ENCODE measurements around the gene ANKRD44.

Gene ANKRD44

GRCh38 chr2:197266477-197266876 lies 44.1 kb downstream of the ANKRD44 start:
- H3K36me3 ChIP-seq (ENCODE audit: control insufficient read depth, insufficient read depth, low read length), result no peaks in the 10 kb centered on the region
- H3K4me3 ChIP-seq (ENCODE audit: low read depth, low read length), result no peak overlapping the region
- H3K9ac ChIP-seq (ENCODE audit: low read depth, low read length), result no peak overlapping the region
- H3K4me1 ChIP-seq (ENCODE audit: control insufficient read depth, insufficient read depth, low read length), result no peaks in the 10 kb centered on the region
- no peaks in the 10 kb centered on the region for H3K9me3 ChIP-seq (ENCODE audit: control insufficient read depth, insufficient read depth, low read length)
- H3K27me3 ChIP-seq (ENCODE audit: control insufficient read depth, insufficient read depth, low read length), result no peaks in the 10 kb centered on the region

- H3K4me3 ChIP-seq (ENCODE audit: low read depth, low read length), result no peak overlapping the region
- H3K36me3 ChIP-seq (ENCODE audit: control insufficient read depth, insufficient read depth, low read length), result no peaks in the 10 kb centered on the region
- no peaks in the 10 kb centered on the region for H3K9me3 ChIP-seq (ENCODE audit: control insufficient read depth, insufficient read depth, low read length)
- H3K4me1 ChIP-seq (ENCODE audit: control insufficient read depth, insufficient read depth, low read length), result no peaks in the 10 kb centered on the region
- H3K27me3 ChIP-seq (ENCODE audit: control insufficient read depth, insufficient read depth, low read length), result no peaks in the 10 kb centered on the region
- no peak overlapping the region for H3K9ac ChIP-seq (ENCODE audit: low read depth, low read length)
These were observed 44.7 kb downstream of the ANKRD44 start for GRCh38 chr2:197265924-197266323.

- Histone ChIP-seq H3K36me3 (ENCODE audit: control insufficient read depth, insufficient read depth, low read length) (no peaks in the 10 kb centered on the region), H3K4me1 (ENCODE audit: control insufficient read depth, insufficient read depth, low read length) (no peaks in the 10 kb centered on the region), H3K9me3 (ENCODE audit: control insufficient read depth, insufficient read depth, low read length) (no peaks in the 10 kb centered on the region), H3K27me3 (ENCODE audit: control insufficient read depth, insufficient read depth, low read length) (no peaks in the 10 kb centered on the region), H3K9ac (ENCODE audit: low read depth, low read length) (no peak overlapping the region), H3K4me3 (ENCODE audit: low read depth, low read length) (no peak overlapping the region)
These were observed 45.5 kb downstream of the ANKRD44 start for GRCh38 chr2:197265036-197265435.

- H3K36me3 ChIP-seq (ENCODE audit: control insufficient read depth, insufficient read depth, low read length), result no peaks in the 10 kb centered on the region
- no peaks in the 10 kb centered on the region for H3K4me1 ChIP-seq (ENCODE audit: control insufficient read depth, insufficient read depth, low read length)
These were observed 46.2 kb downstream of the ANKRD44 start for GRCh38 chr2:197264332-197264731.

GRCh38 chr2:197263077-197263476 lies 47.5 kb downstream of the ANKRD44 start:
- H3K9me3 ChIP-seq (ENCODE audit: control insufficient read depth, insufficient read depth, low read length), result no peaks in the 10 kb centered on the region
- no peak overlapping the region for H3K9ac ChIP-seq (ENCODE audit: low read depth, low read length)
- no peaks in the 10 kb centered on the region for H3K36me3 ChIP-seq (ENCODE audit: control insufficient read depth, insufficient read depth, low read length)
- no peak overlapping the region for H3K4me3 ChIP-seq (ENCODE audit: low read depth, low read length)
- H3K27me3 ChIP-seq (ENCODE audit: control insufficient read depth, insufficient read depth, low read length), result no peaks in the 10 kb centered on the region
- H3K4me1 ChIP-seq (ENCODE audit: control insufficient read depth, insufficient read depth, low read length), result no peaks in the 10 kb centered on the region

More at GRCh38 chr2:197264332-197264731, 46.2 kb downstream of the ANKRD44 start:
- H3K4me3 ChIP-seq (ENCODE audit: low read depth, low read length), result no peak overlapping the region
- no peaks in the 10 kb centered on the region for H3K27me3 ChIP-seq (ENCODE audit: control insufficient read depth, insufficient read depth, low read length)
- H3K9me3 ChIP-seq (ENCODE audit: control insufficient read depth, insufficient read depth, low read length), result no peaks in the 10 kb centered on the region
- no peak overlapping the region for H3K9ac ChIP-seq (ENCODE audit: low read depth, low read length)

- no peak overlapping the region for H3K9ac ChIP-seq (ENCODE audit: low read depth, low read length)
- H3K36me3 ChIP-seq (ENCODE audit: control insufficient read depth, insufficient read depth, low read length), result no peaks in the 10 kb centered on the region
- no peaks in the 10 kb centered on the region for H3K9me3 ChIP-seq (ENCODE audit: control insufficient read depth, insufficient read depth, low read length)
- no peaks in the 10 kb centered on the region for H3K4me1 ChIP-seq (ENCODE audit: control insufficient read depth, insufficient read depth, low read length)
- no peaks in the 10 kb centered on the region for H3K27me3 ChIP-seq (ENCODE audit: control insufficient read depth, insufficient read depth, low read length)
- no peak overlapping the region for H3K4me3 ChIP-seq (ENCODE audit: low read depth, low read length)
These were observed 48.8 kb downstream of the ANKRD44 start for GRCh38 chr2:197261808-197262226.

GRCh38 chr2:197259470-197259999 lies 51.0 kb downstream of the ANKRD44 start:
- Histone ChIP-seq H3K36me3 (ENCODE audit: control insufficient read depth, insufficient read depth, low read length) (no peaks in the 10 kb centered on the region), H3K9ac (ENCODE audit: low read depth, low read length) (no peak overlapping the region), H3K4me1 (ENCODE audit: control insufficient read depth, insufficient read depth, low read length) (no peaks in the 10 kb centered on the region), H3K4me3 (ENCODE audit: low read depth, low read length) (no peak overlapping the region), H3K27me3 (ENCODE audit: control insufficient read depth, insufficient read depth, low read length) (no peaks in the 10 kb centered on the region), H3K9me3 (ENCODE audit: control insufficient read depth, insufficient read depth, low read length) (no peaks in the 10 kb centered on the region)

- H3K4me1 ChIP-seq (ENCODE audit: control insufficient read depth, insufficient read depth, low read length), result no peaks in the 10 kb centered on the region
- H3K27me3 ChIP-seq (ENCODE audit: control insufficient read depth, insufficient read depth, low read length), result no peaks in the 10 kb centered on the region
- H3K9ac ChIP-seq (ENCODE audit: low read depth, low read length), result no peak overlapping the region
- H3K36me3 ChIP-seq (ENCODE audit: control insufficient read depth, insufficient read depth, low read length), result no peaks in the 10 kb centered on the region
- no peak overlapping the region for H3K4me3 ChIP-seq (ENCODE audit: low read depth, low read length)
- H3K9me3 ChIP-seq (ENCODE audit: control insufficient read depth, insufficient read depth, low read length), result no peaks in the 10 kb centered on the region
These were observed 52.0 kb downstream of the ANKRD44 start for GRCh38 chr2:197258580-197258979.

- Histone ChIP-seq H3K36me3 (ENCODE audit: control insufficient read depth, insufficient read depth, low read length) (no peaks in the 10 kb centered on the region), H3K9me3 (ENCODE audit: control insufficient read depth, insufficient read depth, low read length) (no peaks in the 10 kb centered on the region), H3K9ac (ENCODE audit: low read depth, low read length) (no peak overlapping the region), H3K4me1 (ENCODE audit: control insufficient read depth, insufficient read depth, low read length) (no peaks in the 10 kb centered on the region), H3K27me3 (ENCODE audit: control insufficient read depth, insufficient read depth, low read length) (no peaks in the 10 kb centered on the region), H3K4me3 (ENCODE audit: low read depth, low read length) (no peak overlapping the region)
These were observed 53.9 kb downstream of the ANKRD44 start for GRCh38 chr2:197256547-197257170.

- no peak overlapping the region for H3K4me3 ChIP-seq (ENCODE audit: low read depth, low read length)
- no peak overlapping the region for H3K9ac ChIP-seq (ENCODE audit: low read depth, low read length)
- no peaks in the 10 kb centered on the region for H3K9me3 ChIP-seq (ENCODE audit: control insufficient read depth, insufficient read depth, low read length)
- no peaks in the 10 kb centered on the region for H3K27me3 ChIP-seq (ENCODE audit: control insufficient read depth, insufficient read depth, low read length)
- H3K36me3 ChIP-seq (ENCODE audit: control insufficient read depth, insufficient read depth, low read length), result no peaks in the 10 kb centered on the region
- no peaks in the 10 kb centered on the region for H3K4me1 ChIP-seq (ENCODE audit: control insufficient read depth, insufficient read depth, low read length)
These were observed 54.6 kb downstream of the ANKRD44 start for GRCh38 chr2:197256021-197256420.

GRCh38 chr2:197255543-197255942 lies 55.0 kb downstream of the ANKRD44 start:
- H3K27me3 ChIP-seq (ENCODE audit: control insufficient read depth, insufficient read depth, low read length), result no peaks in the 10 kb centered on the region
- H3K4me1 ChIP-seq (ENCODE audit: control insufficient read depth, insufficient read depth, low read length), result no peaks in the 10 kb centered on the region
- H3K4me3 ChIP-seq (ENCODE audit: low read depth, low read length), result no peak overlapping the region
- no peaks in the 10 kb centered on the region for H3K9me3 ChIP-seq (ENCODE audit: control insufficient read depth, insufficient read depth, low read length)
- H3K36me3 ChIP-seq (ENCODE audit: control insufficient read depth, insufficient read depth, low read length), result no peaks in the 10 kb centered on the region
- no peak overlapping the region for H3K9ac ChIP-seq (ENCODE audit: low read depth, low read length)

GRCh38 chr2:197254776-197255530 lies 55.6 kb downstream of the ANKRD44 start:
- H3K9me3 ChIP-seq (ENCODE audit: control insufficient read depth, insufficient read depth, low read length), result no peaks in the 10 kb centered on the region
- H3K9ac ChIP-seq (ENCODE audit: low read depth, low read length), result no peak overlapping the region
- H3K36me3 ChIP-seq (ENCODE audit: control insufficient read depth, insufficient read depth, low read length), result no peaks in the 10 kb centered on the region
- H3K4me1 ChIP-seq (ENCODE audit: control insufficient read depth, insufficient read depth, low read length), result no peaks in the 10 kb centered on the region
- H3K4me3 ChIP-seq (ENCODE audit: low read depth, low read length), result no peak overlapping the region
- no peaks in the 10 kb centered on the region for H3K27me3 ChIP-seq (ENCODE audit: control insufficient read depth, insufficient read depth, low read length)

Data from iPS-15b (cell line).